ENCODE measurements around the gene ATP5PD.
"Not testable (repeated sequence)": the region's sequence is repeated elsewhere in the genome, so short reads cannot be mapped to it uniquely, and the experiment has no call there.

Gene ATP5PD

DNA sequence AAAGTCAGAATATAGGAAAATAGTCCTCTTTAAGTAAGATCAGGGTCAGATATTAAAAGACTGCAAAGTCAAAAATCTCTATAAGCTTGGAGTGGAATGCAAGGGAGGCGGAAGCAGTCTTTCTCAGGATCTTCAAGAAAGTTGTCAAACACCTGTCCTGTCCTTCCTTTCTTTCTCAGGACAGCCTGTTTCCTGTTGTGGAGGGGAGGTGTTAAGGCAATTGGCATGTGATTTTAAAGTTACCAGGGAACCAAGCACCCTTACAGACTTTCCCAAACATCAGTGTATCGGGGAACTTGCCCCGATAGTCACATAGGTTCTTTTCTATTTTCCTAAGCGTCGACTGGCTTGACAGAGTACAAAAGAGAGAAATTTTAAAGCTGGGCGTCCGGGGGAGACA is 2.1 kb downstream of the ATP5PD start:
- Histone ChIP-seq H3K9ac (no peak overlapping the region), H3K79me2 (no peaks in the 10 kb centered on the region), H3K27ac (no peak overlapping the region), H3K27me3 (ENCODE audit: control insufficient read depth, insufficient read depth, low read length) (no peaks in the 10 kb centered on the region), H3K4me3 (ENCODE audit: low read depth, low read length) (no peak overlapping the region), H3K4me2 (ENCODE audit: low read length) (no peak overlapping the region), H2AFZ (no peak overlapping the region), H3K9me3 (ENCODE audit: control insufficient read depth, low read length) (no peaks in the 10 kb centered on the region), H3K4me1 (peaks cover 4% of the 10 kb centered on the region), H3K36me3 (ENCODE audit: control insufficient read depth, insufficient read depth, low read length) (no peaks in the 10 kb centered on the region)
- TF ChIP-seq, protein P1, sequence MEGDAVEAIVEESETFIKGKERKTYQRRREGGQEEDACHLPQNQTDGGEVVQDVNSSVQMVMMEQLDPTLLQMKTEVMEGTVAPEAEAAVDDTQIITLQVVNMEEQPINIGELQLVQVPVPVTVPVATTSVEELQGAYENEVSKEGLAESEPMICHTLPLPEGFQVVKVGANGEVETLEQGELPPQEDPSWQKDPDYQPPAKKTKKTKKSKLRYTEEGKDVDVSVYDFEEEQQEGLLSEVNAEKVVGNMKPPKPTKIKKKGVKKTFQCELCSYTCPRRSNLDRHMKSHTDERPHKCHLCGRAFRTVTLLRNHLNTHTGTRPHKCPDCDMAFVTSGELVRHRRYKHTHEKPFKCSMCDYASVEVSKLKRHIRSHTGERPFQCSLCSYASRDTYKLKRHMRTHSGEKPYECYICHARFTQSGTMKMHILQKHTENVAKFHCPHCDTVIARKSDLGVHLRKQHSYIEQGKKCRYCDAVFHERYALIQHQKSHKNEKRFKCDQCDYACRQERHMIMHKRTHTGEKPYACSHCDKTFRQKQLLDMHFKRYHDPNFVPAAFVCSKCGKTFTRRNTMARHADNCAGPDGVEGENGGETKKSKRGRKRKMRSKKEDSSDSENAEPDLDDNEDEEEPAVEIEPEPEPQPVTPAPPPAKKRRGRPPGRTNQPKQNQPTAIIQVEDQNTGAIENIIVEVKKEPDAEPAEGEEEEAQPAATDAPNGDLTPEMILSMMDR (IDR thresholded peaks at IDR 0.05), result no peak

DNA sequence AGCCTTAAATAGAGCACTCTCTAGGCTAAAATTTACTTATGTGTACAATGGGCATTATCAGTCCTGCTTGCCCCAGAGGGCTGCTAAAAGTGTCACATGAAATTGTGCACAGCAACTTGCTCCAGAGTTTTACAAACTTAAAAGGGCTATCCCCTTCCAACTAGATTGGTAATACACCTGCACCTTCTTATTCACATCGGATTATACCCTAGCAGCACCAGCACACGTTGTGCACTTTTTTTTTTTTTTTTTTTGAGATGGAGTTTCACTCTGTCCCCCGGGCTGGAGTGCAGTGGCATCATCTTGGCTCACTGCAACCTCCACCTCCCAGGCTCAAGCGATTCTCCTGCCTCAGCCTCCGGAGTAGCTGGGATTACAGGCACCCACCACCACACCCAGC is 3.0 kb downstream of the ATP5PD start:
- H3K27ac ChIP-seq; H3K4me3 ChIP-seq (ENCODE audit: low read depth, low read length); H3K9ac ChIP-seq; H3K4me2 ChIP-seq (ENCODE audit: low read length); H3K79me2 ChIP-seq; H3K4me1 ChIP-seq; H3K36me3 ChIP-seq (ENCODE audit: control insufficient read depth, insufficient read depth, low read length); H3K9me3 ChIP-seq (ENCODE audit: control insufficient read depth, low read length); H2AFZ ChIP-seq; H3K27me3 ChIP-seq (ENCODE audit: control insufficient read depth, insufficient read depth, low read length): not testable (repeated sequence)

GRCh38 chr17:75041656-75042280 is 5.0 kb downstream of the ATP5PD start:
- no peak overlapping the region for H3K4me3 ChIP-seq (ENCODE audit: low read depth, low read length)
- H3K27me3 ChIP-seq (ENCODE audit: control insufficient read depth, insufficient read depth, low read length), result no peaks in the 10 kb centered on the region
- H3K4me1 ChIP-seq, result peaks cover 4% of the 10 kb centered on the region
- no peaks in the 10 kb centered on the region for H3K9me3 ChIP-seq (ENCODE audit: control insufficient read depth, low read length)
- H3K27ac ChIP-seq, result no peak overlapping the region
- no peaks in the 10 kb centered on the region for H3K79me2 ChIP-seq
- no peak overlapping the region for H3K4me2 ChIP-seq (ENCODE audit: low read length)
- no peaks in the 10 kb centered on the region for H3K36me3 ChIP-seq (ENCODE audit: control insufficient read depth, insufficient read depth, low read length)
- TF ChIP-seq, protein P1 (IDR thresholded peaks at IDR 0.05), result no peak
- no peak overlapping the region for H3K9ac ChIP-seq
- H2AFZ ChIP-seq, result no peak overlapping the region

DNA sequence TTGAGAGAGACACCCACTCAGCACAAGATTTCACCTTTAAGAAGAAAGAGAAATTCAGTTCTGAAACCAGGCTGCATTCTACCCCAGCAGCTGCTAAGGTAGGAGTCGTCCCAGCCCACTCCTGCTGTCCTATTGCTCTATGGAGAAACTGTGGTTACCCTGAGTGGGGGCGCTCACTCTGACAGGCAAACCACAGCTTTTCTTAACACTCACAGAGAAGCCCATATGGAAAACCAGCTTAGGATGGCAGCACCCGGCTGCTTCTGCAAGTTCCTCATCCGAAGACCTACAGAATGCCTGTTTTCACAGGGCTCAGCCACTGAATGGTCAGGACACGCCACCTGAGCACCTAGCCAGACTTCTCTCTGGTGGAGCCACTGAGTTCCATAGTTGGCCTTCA is 7.5 kb downstream of the ATP5PD start:
- H2AFZ ChIP-seq, result no peak overlapping the region
- no peaks in the 10 kb centered on the region for H3K79me2 ChIP-seq
- no peaks in the 10 kb centered on the region for H3K27me3 ChIP-seq (ENCODE audit: control insufficient read depth, insufficient read depth, low read length)
- H3K9ac ChIP-seq, result no peak overlapping the region
- H3K4me2 ChIP-seq (ENCODE audit: low read length), result no peak overlapping the region
- no peaks in the 10 kb centered on the region for H3K9me3 ChIP-seq (ENCODE audit: control insufficient read depth, low read length)
- H3K27ac ChIP-seq, result no peak overlapping the region
- TF ChIP-seq, protein P1 (IDR thresholded peaks at IDR 0.05), result no peak
- peaks cover 3% of the 10 kb centered on the region for H3K4me1 ChIP-seq
- H3K36me3 ChIP-seq (ENCODE audit: control insufficient read depth, insufficient read depth, low read length), result no peaks in the 10 kb centered on the region
- H3K4me3 ChIP-seq (ENCODE audit: low read depth, low read length), result no peak overlapping the region

DNA sequence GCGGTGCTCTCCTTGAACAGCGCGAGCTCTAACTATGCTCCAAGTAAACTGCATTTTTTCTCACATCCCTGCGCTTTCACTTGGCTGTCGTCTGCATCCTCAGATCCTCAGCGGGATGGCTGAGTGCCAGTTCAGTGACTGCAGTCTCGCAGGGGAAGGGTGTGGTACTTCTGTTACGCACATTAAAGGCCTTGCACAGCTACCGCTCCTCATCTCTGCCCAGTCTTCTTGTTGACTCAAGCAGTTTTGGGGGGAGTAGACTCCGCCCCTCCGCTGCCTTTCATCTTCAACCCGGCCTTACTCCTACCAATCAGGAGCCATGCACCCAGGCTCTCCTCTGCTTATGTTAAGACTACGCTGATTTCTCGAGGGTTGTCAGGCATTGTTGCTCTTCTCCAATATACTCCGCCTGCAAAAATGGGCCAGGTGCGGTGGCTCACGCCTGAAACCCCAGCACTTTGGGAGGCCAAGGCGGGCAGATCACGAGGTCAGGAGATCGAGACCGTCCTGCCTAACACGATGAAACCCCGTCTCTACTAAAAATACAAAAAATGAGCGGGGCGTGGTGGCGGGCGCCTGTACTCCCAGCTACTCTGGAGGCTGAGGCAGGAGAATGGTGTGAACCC is 10.0 kb downstream of the ATP5PD start:
- Histone ChIP-seq H3K4me2 (ENCODE audit: low read length) (no peak overlapping the region), H3K4me1 (peaks cover 6% of the 10 kb centered on the region), H3K36me3 (ENCODE audit: control insufficient read depth, insufficient read depth, low read length) (no peaks in the 10 kb centered on the region), H3K4me3 (ENCODE audit: low read depth, low read length) (no peak overlapping the region), H3K9me3 (ENCODE audit: control insufficient read depth, low read length) (no peaks in the 10 kb centered on the region), H2AFZ (no peak overlapping the region), H3K27ac (peak overlapping the region; percentile 19), H3K27me3 (ENCODE audit: control insufficient read depth, insufficient read depth, low read length) (no peaks in the 10 kb centered on the region), H3K79me2 (no peaks in the 10 kb centered on the region), H3K9ac (no peak overlapping the region)
- TF ChIP-seq, protein P1 (IDR thresholded peaks at IDR 0.05), result no peak

Data from parathyroid adenoma (tissue), 2 donors.